GM19455 (cell line): ENCODE results near the gene MAK.
A peak's percentile ranks its signal among the peaks of the same experiment; 100 is the strongest.
"Not testable (repeated sequence)": the region's sequence is repeated elsewhere in the genome, so short reads cannot be mapped to it uniquely, and the experiment has no call there.

Experiments
- ATAC-seq: cut with Tn5 transposase; IDR thresholded peaks from one replicate; pipeline ENCODE4 v1.9.1; 2021; ENCODE audit not compliant: unreplicated experiment

Gene MAK

GRCh38 chr6:10853849-10854300 is 15.5 kb upstream of the MAK start:
- not testable (repeated sequence) for ATAC-seq

DNA sequence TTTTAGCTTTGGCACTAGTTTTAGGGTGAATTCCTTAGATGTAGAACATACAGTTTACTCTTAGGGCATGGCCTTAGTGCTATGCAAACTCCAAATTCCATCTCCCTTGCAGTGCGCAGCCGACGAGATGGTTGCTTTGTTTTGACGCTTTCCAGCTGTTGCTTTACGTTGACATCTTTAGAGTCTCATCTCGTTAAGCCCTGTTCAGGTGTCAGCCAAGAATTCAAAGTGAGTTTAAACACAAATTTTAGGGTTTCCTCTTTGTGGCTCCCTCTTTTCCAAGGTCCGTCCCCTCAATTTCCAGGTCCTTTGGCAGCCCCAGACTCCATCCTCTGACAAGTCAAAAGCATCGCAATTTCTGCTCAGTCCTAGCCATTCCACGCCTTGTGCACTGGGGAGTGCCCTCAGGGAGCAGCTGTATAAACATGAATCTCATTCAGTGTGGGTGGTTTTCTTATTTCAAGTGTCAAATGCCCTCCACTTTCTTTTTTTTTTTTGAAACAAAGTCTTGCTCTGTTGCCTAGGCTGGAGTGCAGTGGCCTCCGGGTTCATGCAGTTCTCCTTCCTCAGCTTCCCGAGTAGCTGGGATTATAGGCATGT is 14.1 kb upstream of the MAK start:
- no peak for ATAC-seq

GRCh38 chr6:10850728-10851127 is 12.4 kb upstream of the MAK start:
- no peak for ATAC-seq

- no peak for ATAC-seq
Measured at GRCh38 chr6:10849901-10850300, 11.6 kb upstream of the MAK start.

GRCh38 chr6:10847684-10848083 is 9.3 kb upstream of the MAK start:
- no peak for ATAC-seq

DNA sequence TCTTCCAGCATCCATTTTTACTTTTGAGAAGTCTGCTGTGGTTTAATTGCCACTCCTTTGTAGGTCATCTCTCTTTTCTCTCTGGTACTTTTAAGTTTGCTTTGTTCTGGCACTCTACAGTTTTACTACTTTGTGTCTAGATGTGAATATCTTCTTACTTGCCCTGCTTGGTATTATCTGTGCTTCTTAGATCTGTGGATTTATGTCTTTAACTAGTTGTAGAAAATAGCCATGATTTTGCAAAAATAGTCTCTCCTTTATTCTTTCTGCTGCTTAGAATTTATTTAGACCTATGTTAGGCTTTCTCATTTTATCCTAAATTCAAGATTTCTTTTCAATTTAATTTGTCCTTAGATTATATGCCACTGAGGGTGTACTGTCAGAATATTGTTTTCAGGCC is 5.2 kb upstream of the MAK start:
- no peak for ATAC-seq

GRCh38 chr6:10838794-10839333 is 525 bp upstream of the MAK start:
- peak; percentile 64 for ATAC-seq

DNA sequence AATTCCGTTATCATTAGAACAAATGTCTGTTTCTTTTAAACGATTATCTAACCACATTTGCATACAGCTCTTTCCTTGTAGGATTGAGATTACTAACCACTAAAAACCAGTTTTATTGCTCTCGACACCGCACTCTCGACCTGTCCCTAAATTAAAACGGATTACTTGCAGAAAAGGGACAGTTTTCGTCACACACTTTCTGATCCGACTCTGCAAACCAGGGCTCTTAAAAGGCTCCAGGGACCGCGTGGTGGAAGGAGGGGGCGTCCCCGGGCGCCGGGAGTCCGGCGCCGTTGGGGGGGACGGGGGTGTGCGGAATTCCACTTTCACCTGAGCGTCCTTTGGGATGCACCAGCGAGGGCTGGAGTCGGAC is 731 bp downstream of the MAK start:
- ATAC-seq, result no peak

GRCh38 chr6:10837009-10837621 is 1.2 kb downstream of the MAK start:
- no peak for ATAC-seq

GRCh38 chr6:10834823-10835222 is 3.5 kb downstream of the MAK start:
- no peak for ATAC-seq

DNA sequence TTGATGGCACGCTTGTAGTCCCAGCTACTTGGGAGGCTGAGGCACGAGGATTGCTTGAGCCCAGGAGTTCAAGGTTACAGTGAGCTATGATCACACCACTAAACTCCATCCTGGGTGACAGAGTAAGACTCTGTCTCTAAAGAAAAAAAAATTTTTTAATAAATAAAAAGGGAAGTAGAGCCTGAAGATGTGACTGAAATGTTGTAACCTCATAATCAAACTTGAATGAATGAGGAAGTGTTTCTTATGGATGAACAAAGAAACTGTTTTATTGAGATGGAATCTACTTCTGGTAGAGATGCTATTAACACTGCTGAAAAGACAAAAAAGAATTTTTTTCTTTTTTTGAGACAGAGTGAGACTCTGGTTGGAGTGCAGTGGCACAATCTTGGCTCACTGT is 6.7 kb downstream of the MAK start:
- no peak for ATAC-seq

GRCh38 chr6:10824819-10825218 is 13.5 kb downstream of the MAK start:
- no peak for ATAC-seq

- ATAC-seq, result no peak
Measured at GRCh38 chr6:10824297-10824696, 14.0 kb downstream of the MAK start.

- ATAC-seq, result not testable (repeated sequence)
Measured at GRCh38 chr6:10814176-10814575, 24.2 kb downstream of the MAK start.

DNA sequence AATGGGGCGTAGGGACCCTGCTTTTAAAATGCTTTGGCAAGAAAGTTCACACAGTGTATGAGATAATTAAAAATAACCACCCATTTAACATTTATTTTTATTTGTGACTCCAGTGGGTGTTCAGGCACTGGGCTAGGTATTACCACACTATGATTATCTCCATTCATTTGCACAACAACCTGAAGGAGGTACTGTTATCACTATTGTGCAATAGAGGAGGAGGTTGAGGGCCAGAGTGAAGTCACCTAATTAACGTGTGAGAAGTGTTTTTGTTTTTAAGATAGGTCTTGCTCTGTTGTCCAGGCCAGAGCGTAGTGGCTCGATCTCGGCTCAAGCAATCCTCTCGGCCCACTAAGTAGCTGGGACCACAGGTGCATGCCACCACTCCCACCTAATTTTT is 29.2 kb downstream of the MAK start:
- ATAC-seq, result no peak

DNA sequence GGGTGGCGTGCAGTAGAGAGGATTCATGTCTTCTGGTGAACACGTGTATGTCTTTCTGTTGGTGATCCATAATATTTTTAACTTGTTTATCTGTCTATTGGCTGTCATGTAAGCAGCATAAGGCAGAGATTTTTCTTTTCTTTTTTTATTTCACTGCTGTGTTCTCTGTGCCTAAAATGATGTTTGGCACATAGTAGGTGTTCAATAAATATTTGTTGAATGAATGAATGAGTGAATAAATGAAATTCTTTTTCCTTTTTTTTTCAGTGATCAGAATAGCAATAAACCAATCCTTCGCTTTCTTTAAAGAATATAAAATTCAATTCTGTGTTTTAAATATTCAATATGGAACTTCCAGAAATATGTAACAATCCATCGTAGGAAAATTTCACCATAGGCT is 30.0 kb downstream of the MAK start:
- ATAC-seq, result no peak

DNA sequence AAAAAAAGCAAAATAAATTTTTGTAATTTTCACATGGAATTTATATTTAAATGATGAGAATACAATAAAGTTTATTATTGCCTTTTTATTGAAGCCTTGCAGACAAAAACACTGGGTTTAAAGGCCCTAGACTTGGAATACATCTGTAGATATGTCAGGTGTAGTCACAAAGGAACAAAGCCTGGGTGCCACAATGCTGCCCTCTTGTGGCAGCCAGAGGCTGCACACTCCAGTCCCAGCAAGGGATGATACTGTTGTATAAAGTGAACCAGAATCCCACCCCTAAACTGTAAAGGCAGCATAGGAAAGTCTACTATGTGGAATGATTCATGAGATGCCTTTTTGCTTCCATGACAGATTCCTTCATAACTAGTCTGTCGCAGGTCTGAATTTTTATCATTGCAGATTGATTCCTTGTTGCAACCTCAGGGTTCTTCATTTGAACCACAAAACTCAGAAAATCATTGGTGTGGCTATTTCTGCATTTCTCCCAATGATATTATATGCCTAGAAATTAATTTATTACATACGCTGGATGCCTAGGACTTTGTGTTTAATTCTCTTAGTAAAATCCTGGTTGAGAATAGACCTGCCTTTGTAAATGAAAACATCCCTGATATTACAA is 37.0 kb downstream of the MAK start:
- no peak for ATAC-seq

GRCh38 chr6:10800810-10801209 is 37.5 kb downstream of the MAK start:
- no peak for ATAC-seq

- ATAC-seq, result no peak
Measured at GRCh38 chr6:10794239-10794638, 44.1 kb downstream of the MAK start.

DNA sequence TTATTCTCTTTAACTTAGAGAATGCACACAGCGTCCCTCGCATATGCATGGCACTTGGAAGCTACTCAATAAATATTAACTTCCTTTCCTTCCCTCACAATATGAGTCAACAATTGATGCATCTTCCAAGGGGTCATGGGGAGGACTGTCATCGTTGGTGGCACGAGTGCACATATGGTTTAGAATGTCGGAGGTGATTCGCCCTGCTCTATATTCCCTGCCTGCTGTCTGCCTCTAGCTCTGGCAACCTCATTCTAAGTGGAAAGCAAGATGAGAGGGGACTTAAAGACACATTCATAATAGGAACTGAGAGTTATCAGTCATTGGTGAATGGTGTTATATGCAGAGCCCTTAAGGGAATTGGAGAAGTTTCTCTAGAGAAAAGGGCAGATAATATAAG is 44.6 kb downstream of the MAK start:
- no peak for ATAC-seq

- ATAC-seq, result no peak
Measured at GRCh38 chr6:10793035-10793434, 45.3 kb downstream of the MAK start.

GRCh38 chr6:10792101-10792500 is 46.2 kb downstream of the MAK start:
- no peak for ATAC-seq
